HG02852 (cell line): Measurements from ENCODE around the gene RENBP.

ENCODE experiments used
- ATAC-seq: cut with Tn5 transposase; IDR thresholded peaks from one replicate; pipeline ENCODE4 v1.9.1; 2021; ENCODE audit warnings: mild to moderate bottlenecking, moderate library complexity; ENCODE audit not compliant: unreplicated experiment

Gene RENBP

DNA sequence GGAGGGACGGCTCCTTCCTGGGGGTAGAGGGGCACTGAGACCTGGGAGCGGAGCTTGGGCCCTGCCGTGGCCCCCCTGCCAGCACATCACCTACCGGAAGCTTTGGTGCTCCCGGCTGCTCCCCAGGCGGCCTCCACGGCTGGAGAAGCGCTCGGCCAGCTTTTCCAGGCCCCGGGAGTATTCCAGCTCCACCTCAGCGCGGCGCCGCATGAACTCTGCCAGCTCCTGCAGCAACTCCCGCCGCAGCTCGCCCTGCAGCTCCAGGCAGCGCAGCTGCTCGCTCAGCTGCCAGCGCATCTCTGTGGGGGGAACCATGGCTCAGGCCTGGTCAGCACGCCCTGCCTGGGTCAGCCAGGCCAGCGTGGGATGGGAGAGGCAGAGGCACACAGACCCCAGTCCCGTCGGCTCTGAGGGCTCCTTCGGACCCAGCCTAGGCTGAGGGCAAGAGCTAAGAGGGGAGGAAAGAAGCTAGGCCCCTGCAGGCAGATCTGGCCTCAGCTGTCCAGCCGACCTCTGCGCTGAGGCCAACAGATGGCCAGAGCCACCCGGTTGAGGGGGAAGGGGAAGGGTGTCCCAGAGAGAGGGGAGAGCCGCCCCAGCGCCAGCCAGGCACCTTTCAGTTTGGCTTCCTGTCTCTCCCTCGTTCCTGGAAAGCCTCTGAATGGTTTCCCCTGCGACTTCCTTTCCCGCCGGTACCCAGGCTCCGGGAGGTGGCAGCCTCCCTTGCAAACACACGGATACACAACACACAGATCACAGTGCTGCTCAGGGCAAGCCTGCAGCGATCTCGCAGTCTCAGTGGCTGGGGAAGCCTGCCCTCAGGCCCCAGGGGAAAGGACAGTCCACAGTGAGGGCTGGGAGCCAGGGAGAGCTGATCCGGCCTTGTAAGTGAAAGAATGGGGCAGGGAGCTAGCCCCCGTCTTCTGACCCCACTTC is 22.7 kb downstream of the RENBP start:
- ATAC-seq = no peak

DNA sequence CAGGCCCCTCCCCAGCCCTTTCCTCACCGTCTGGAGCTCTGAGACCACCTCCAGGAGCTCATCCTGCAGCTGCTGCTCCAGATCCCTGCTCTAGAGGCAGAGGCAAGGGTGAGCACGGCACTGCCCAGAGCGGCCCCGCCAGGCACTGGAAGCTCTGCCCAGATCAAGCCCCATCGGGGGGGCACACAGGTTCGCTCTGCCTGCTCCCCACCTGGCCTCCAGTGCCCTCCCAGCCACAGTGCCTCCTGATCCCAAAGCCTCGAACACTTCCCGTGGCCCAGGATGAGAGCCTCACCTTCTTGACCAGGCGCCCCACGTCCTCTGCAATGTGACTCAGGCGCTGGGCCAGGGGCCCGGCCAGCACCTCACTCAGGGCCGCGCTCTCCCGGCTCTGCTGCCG is 23.4 kb downstream of the RENBP start:
- no peak for ATAC-seq

DNA sequence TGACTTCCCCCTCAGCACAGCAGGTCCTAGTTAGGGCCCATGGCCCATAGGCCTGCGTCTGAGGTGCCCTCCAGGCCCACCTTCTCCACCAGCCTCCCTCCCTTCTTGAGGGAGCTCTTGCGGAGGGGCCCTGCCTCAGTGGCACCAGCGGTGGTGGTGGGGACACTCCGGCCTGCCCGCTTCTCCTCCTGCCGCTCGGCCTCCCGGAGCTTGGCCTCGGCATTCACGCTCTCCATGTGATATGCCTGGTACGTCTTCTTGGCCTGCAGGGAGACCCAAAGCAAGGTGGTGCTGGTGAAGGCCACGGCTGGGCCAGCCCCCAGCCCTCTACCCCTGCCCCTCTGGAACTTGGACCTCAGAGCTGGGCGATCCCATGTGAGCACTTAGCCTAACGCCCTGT is 23.9 kb downstream of the RENBP start:
- no peak for ATAC-seq

DNA sequence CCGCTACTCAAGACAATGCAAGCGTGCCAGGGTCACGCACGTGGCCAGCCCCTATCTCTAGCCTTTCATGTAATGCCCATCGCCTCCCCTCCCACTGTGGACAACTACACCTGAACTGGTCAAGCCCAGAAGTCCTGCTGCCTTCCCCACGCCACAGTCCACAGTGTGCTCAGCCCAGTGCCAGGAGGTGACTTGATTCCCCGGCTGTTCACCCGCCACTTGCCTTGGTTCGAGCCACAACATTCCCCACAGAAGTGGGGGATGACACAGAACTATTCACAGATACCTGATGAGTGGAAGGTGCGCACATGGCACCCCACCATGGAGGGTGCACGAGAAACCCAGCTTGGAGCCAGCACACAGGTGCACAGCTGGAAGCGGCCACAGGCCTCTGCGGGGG is 25.2 kb downstream of the RENBP start:
- ATAC-seq = no peak

DNA sequence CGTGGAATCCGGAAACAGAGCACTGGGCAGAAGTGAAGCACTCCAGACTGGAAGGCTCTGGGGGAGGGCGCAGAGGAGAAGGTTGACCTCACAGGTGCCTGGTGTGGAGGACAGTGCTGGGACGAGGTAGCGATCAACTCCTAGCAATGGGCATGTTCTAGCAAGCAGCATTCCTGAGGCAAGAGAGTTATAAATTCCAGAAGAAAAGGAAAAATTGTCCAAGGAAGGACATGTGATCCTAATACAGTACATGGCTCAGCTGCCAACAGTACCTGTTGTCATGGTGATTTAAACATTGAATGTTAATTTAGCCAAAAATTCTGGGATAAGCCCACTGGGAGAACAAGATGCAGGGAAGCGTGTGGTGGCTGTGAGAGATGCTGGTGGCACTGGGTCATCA is 26.6 kb downstream of the RENBP start:
- ATAC-seq = no peak

DNA sequence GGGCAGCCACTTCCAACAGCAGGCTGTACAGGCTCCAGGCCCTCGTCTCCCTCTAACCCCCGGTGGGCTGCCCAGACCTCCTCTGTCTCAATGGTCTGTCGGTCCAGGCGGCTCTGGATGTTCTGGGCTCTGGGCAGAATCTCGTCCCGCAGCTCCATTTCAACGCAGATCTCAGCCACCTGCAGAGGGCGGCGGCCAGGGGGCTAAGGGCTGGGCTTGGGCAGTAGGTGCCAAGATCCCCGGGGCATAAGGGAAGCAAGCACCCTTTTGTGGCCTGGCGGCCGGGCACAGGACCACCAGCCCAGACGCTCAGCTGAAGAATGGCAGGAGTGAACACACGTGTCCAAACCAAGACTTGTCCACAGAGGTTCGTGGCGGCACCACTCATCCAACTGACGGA is 30.7 kb downstream of the RENBP start:
- ATAC-seq = no peak

DNA sequence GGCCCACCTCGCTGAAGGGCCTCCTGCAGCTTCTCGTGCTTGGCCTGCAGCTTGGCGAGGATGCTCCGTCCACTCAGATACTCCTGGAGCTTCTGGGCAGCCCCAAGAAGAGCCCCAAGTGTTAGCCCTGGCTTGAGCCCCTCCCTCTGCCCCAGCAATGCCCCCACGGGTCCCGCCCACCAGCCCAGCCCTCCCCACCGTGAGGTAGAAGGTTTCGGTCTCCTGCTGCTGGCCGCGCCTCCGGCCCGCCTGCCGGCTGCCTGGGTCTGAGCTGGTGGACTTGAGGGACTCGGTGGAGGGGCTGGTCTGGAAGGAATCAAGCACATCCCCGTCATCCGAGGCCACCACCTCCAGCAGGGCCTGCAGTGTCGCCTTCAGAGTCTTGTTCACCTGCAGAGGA is 31.2 kb downstream of the RENBP start:
- no peak for ATAC-seq

DNA sequence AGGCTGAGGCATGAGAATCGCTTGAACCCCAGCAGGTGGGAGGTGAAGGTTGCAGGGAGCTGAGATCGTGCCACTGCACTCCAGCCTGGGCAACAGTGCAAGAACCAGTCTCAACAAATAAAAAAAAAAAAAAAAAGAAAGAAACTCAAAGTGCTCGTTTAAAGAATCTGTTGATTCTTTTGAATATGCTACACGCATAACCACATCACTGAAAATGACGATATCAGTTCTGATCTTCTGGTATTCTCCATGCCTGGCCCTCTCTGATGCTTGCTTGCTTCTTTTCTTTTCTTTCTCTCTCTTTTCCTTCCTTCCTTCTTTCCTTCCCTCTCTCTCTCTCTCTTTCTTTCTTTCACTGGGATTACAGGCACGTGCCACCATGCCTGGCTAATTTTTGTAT is 32.6 kb downstream of the RENBP start:
- ATAC-seq = no peak

DNA sequence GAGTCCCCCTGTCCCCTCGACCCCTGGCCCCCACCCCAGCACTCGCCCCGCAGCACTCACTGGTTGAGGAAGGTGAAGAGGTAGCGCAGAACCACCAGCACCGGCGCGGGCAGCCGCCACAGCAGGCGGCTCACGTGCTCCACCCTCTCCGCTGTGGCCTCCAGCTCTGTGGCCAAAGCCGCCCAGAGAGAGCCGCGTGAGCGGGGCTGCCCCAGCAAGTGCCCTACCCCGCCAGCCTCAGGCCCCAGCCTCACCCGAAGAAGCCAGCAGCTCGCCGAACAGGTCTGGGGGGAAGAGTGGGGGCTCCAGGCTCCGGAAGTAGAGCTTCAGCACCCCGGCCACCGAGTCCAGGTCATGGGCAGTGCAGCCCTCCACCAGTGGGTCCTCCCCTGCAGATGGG is 34.0 kb downstream of the RENBP start:
- ATAC-seq = no peak

DNA sequence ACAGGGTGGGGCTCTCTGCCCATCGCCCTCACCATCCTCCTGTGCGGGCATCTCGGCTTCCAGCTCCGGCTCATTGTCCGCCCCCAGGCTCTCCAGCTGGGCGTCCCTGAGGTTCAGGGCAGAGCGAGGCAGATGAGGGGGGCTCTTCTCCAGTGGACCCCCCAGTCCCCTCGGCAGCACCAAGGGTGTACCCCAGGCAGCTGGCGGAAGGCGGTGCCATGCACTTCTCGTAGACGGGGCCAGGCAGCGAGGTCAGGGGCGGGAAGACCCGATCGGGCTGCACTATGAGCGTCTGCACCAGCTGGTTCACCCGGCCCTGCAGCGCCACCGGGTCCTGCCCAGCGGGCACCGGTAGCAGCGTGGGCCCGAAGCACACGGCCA is 34.5 kb downstream of the RENBP start:
- no peak for ATAC-seq

DNA sequence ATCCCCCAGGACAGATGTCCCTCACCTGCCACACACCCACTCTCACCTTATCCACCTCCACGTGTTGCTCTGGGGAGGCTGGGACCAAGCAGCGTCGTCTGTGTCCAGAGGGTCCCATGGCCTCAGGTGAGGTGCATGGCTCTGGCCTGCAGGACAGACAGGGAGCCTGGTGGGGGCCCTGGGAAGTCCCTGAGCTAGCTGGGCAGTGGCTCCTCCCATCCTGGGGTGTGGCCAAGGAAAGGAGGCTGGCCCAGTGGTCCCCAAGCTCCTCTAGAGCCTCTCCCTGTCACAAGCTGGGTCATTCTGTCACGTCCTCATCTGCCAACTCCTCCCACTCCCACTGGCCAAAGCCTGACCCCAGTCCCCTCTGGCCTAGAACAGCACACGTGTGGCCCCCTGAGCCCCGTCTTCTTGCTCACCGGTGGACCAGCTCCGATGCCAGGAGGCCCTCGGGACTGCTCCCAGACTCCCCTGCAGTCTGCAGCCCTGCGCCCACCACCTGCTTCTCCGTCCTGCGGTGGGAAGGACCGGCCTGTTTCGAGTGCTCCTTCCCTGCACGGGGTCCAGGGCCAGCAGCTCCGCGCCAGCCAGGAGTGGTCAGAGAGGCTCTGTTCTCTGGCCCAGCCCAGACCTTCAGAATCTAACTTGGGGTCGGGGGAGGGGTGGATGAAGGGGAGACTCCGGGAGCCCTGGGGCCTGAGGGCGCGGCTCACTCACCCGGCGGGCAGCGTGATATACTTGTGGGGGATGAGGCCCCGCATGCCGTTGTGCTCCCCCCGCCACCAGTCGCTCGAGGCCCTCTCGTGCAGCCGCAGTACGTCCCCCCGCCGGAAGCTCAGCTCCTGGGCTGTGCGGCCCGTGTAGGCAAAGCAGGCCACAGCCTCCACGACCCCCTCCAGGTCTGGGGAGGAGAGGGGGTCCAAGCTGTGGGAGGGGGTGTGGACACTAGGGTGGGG is 35.1 kb downstream of the RENBP start:
- peak; percentile 49 for ATAC-seq

DNA sequence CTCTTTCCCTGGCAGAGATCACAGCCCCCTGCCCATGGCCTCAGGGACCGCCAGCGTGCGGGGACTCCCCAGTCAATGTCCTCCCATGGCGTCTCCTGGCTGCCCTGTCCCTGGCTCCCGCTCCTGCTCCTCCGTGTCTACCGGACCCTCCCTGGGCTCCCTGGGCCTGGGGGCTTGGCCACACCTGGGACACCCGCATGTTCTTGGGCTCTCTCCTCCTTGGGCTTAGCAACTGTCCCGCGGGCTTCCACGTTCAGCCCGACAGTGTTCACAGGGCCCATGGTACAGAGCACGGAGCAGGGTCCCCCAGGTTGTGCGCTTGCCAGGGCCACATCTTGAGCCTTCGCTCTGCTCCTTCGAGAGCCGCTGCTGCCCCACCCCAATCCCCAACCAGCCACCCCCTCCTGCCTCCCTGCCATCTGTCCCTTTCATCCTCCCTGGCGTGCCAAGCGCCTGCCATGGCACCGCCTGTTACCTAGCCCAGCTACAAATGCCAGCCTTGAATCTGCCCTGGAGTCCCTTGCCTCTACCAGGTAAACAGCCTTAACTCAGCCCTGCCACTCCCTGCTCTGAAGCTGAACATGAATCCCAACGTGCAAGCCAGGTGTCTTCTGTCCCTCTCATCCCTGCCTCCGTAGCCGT is 36.1 kb downstream of the RENBP start:
- ATAC-seq = no peak

DNA sequence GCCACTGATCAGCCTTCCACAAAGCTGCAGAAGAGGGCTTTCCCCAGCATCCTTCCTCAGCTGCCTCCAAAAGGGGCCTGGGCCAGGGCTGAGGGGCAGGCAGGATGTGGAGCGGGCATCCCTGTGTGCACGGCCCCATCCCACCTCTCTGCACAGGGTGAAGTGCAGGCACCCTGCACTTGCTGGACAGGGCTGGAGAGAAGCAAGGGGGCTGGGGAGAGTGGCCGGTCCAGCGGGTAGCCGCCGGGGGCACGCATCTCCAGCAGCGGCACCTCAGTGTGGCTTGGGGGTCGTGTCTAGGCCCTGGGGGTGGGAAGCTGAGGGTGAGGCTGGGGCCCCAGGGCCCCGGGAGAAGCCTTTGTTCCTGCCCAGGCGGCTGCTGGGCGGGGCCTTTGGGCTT is 37.0 kb downstream of the RENBP start:
- no peak for ATAC-seq

DNA sequence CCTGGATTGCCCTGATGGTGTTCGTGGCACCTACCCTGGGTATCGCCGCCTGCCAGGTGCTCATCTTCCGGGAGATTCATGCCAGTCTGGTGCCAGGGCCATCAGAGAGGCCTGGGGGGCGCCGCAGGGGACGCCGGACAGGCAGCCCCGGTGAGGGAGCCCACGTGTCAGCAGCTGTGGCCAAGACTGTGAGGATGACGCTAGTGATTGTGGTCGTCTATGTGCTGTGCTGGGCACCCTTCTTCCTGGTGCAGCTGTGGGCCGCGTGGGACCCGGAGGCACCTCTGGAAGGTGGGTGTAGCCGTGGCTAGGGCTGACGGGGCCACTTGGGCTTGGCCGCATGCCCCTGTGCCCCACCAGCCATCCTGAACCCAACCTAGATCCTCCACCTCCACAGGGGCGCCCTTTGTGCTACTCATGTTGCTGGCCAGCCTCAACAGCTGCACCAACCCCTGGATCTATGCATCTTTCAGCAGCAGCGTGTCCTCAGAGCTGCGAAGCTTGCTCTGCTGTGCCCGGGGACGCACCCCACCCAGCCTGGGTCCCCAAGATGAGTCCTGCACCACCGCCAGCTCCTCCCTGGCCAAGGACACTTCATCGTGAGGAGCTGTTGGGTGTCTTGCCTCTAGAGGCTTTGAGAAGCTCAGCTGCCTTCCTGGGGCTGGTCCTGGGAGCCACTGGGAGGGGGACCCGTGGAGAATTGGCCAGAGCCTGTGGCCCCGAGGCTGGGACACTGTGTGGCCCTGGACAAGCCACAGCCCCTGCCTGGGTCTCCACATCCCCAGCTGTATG is 38.1 kb downstream of the RENBP start:
- ATAC-seq = no peak

DNA sequence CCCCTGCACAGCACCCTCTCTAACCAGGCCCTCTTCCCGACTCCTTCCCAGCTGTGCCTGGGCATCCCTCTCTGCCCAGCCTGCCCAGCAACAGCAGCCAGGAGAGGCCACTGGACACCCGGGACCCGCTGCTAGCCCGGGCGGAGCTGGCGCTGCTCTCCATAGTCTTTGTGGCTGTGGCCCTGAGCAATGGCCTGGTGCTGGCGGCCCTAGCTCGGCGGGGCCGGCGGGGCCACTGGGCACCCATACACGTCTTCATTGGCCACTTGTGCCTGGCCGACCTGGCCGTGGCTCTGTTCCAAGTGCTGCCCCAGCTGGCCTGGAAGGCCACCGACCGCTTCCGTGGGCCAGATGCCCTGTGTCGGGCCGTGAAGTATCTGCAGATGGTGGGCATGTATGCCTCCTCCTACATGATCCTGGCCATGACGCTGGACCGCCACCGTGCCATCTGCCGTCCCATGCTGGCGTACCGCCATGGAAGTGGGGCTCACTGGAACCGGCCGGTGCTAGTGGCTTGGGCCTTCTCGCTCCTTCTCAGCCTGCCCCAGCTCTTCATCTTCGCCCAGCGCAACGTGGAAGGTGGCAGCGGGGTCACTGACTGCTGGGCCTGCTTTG is 38.9 kb downstream of the RENBP start:
- no peak for ATAC-seq

DNA sequence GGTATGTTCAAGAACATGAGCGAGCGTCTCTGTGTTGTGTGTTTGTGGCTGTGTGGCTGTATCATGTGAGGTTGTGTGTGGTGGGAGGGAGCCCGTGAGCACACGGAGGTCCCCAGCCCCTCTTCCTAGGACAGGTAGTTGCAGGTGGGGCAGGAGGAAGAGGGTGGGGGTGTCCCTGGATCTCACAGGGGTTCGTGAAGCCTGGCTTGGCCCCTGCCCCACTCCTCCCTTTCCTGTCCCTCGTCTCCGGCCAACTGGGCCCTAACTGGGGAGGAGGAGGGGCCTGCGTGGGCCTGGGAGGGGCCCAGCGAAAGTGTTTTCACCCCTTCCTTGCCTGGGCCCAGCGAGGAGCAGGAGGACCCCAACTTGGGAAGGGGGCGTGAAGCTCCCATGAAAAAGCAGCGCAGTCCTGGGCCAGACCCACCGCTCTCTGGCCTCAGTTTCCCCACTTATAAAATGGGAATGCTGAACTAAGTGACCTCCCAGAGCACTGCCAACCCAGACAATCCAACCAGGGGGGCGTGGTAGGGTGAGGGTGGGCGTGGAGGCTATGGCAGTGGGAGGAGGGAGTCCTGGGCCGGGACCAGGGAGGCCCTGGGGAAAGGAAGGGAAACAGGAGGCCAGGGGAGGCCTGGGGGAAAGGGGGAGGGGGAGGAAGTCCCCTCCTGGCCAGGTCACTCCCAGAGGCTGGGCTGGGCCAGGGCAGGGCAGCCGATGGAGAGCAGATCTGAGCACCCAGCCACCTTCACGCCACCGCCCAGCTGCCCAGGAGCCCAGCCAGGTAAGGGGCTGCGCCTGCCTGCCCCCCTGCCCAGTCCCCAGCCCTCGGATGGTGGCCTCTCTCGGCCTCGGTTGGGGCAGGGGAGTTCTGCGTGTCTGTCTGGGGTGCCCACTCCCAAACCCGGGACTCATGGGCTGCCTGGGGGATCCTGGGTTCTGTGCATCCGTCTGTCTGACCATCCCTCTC is 40.2 kb downstream of the RENBP start, which contains the start of gene AVPR2:
Gene AVPR2, plus strand, starts transcription at position 683 of the 967 bp plus-strand sequence. CDS start 473 bp downstream, outside the sequence.
- no peak for ATAC-seq

DNA sequence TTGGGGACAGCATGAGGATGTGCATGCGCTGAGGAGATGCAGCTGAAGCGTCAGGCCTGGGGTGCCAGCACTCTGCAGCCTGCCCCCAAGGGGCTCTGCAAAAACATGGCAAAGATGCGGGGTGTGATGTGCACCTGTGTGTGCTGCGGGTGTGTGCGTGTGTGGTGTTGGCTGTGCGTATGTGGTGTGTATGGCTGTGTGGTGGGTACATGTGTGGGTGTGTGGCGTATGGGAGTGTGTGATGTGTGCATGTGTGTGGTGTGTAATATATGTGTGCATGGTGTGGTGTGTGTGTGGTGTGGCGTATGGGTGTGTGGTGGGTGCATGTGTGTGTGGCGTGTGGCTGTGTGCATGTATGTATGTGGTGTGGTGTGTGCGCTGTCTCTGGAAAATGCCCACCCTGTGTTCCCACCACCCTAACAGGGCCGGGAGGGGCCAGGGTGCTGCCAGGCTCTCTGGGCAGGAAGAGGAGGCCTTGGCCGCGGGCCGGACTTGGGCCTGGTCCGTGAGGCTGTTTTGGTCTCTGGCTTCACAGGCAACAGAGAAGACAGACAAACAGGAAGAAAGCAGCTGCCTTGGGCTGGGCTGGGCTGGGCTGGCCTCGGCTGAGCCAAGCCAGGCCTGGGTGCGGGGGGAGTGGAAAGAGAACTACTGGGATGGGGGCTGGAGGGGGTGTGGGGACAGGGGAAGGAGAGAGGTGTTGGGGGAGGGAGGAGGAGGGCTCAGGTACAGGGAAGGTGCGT is 41.0 kb downstream of the RENBP start:
- no peak for ATAC-seq

DNA sequence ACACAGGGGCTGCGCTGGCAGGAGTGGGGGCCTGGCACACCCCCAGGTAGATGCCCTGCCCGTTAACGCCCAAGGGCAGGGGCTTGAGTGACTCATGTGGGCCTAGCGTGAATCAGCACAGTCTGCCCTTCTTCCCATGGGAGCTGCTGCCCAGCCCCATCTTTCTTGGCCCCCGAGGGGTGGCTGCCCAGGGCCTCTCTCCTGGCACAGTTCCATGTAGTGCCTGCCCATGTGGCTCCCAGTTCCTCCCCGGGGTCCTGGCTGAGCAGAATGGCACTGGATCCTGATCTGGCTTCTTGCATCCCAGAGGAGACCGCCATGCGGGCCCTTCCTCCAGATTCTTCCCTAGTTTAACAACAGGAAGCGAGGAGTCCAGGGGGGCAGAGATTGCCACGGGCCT is 42.1 kb downstream of the RENBP start:
- ATAC-seq = no peak
